K562 (cell line): ENCODE results near the gene MPPED2. TPM values are rescaled to one million over a fixed set of nuclear protein-coding genes. Genes with fewer than 3 reads are reported as not detected.

ENCODE experiments used
- ATAC-seq: fragments of 200-7000 bp; cut with Tn5 transposase; 3 replicates; pipeline ENCODE4 v1.9.1; 2020; ENCODE audit warnings: moderate library complexity
- BruUV-seq: library from RNA; stranded (reverse); fragments of 400-500 nt; replicated peaks from 2 replicates; lab custom pipeline; 2021; lab: Mats Ljungman, UMichigan
- CTCF ChIA-PET: fragments of 300-600 bp; formaldehyde crosslinking; extraction: SDS; loops from one replicate; lab custom pipeline; 2021; ENCODE audit warnings: low intra/inter-chr PET ratio; lab: Yijun Ruan, JAX
- POLR2A ChIA-PET: fragments of 300-600, 350-650 bp; sonication (Branson Sonifier 250); formaldehyde crosslinking; extraction: SDS; loops from one replicate; lab custom pipeline; 2021; ENCODE audit warnings: antibody characterized with exemption, inconsistent platforms; lab: Yijun Ruan, JAX
- DNase-seq, 4 experiments: peaks; one replicate each; pipeline versions ENCODE4 v3.0.0 to v3.0.0-alpha.2; 2011 to 2018; ENCODE audit warnings: low spot score in 3 of 4, mixed read lengths in 3 of 4; ENCODE audit errors: extremely low read depth in 1 of 4
- FAIRE-seq: peaks from 2 replicates; lab custom pipeline; 2011; peaks lifted over from hg19 to GRCh38; lab: Jason Lieb, UNC
- H2AFZ ChIP-seq: 2 replicates; pipeline ENCODE4 v1.6.0; 2011; ENCODE audit warnings: low read depth, low read length, control low read depth, inconsistent platforms
- H3K27ac ChIP-seq: fragments of 200-600 bp; 3 replicates; pipeline ENCODE4 v1.8.0; 2011; ENCODE audit warnings: low read depth, mild to moderate bottlenecking, control low read depth, inconsistent platforms, low read length, moderate library complexity, mixed read lengths; ENCODE audit errors: extremely low read depth
- H3K27me3 ChIP-seq, 2 experiments: fragments of 300-600 bp in 1 of 2; 2 replicates in 1 of 2; 3 replicates in 1 of 2; pipeline versions ENCODE4 v1.6.0 to v1.8.0; 2011; ENCODE audit warnings: inconsistent platforms in 2 of 2, low read length in 2 of 2, mild to moderate bottlenecking in 1 of 2, mixed read lengths in 1 of 2, moderate library complexity in 1 of 2; ENCODE audit not compliant: control insufficient read depth in 2 of 2, insufficient read depth in 2 of 2
- H3K36me3 ChIP-seq: fragments of 300-600 bp; 3 replicates; pipeline ENCODE4 v1.8.0; 2011; ENCODE audit warnings: mild to moderate bottlenecking, low read length, inconsistent platforms; ENCODE audit not compliant: control insufficient read depth, insufficient read depth
- H3K4me1 ChIP-seq, 2 experiments: fragments of 200-600 bp in 1 of 2; replicated peaks in 1 of 2; 2 replicates in 1 of 2; 3 replicates in 1 of 2; pipeline versions ENCODE4 v1.5.1 to v1.8.0; 2011; ENCODE audit warnings: inconsistent platforms in 2 of 2, low read length in 2 of 2, mild to moderate bottlenecking in 1 of 2, mixed read lengths in 1 of 2, moderate library complexity in 1 of 2; ENCODE audit not compliant: control insufficient read depth in 2 of 2, insufficient read depth in 2 of 2
- H3K4me2 ChIP-seq: 2 replicates; pipeline ENCODE4 v1.6.1; 2011; ENCODE audit warnings: low read length, control low read depth, inconsistent platforms, mixed read lengths; ENCODE audit not compliant: insufficient read depth
- H3K4me3 ChIP-seq: fragments of 200-600 bp; sonication (generic), shearing (Covaris generic); 2 replicates; pipeline ENCODE4 v1.5.1; 2016; ENCODE audit warnings: control low read depth, inconsistent platforms
- H3K79me2 ChIP-seq: fragments of 200-600 bp; 3 replicates; pipeline ENCODE4 v1.8.0; 2011; ENCODE audit warnings: low read length, inconsistent platforms; ENCODE audit not compliant: control insufficient read depth, insufficient read depth
- H3K9ac ChIP-seq, 2 experiments: 2 replicates each; pipeline versions ENCODE4 v1.6.0 to v1.6.1; 2011; ENCODE audit warnings: low read depth in 2 of 2, low read length in 2 of 2, control low read depth in 1 of 2, inconsistent platforms in 1 of 2, mild to moderate bottlenecking in 1 of 2, mixed read lengths in 1 of 2; ENCODE audit not compliant: insufficient read depth in 1 of 2
- H3K9me1 ChIP-seq: one replicate; pipeline ENCODE4 v1.6.0; 2011; ENCODE audit warnings: inconsistent platforms, mild to moderate bottlenecking, low read length, moderate library complexity; ENCODE audit not compliant: control insufficient read depth, insufficient read depth
- H3K9me3 ChIP-seq: replicated peaks from 2 replicates; pipeline ENCODE4 v1.5.1; 2011; ENCODE audit warnings: low read depth, low read length, inconsistent platforms; ENCODE audit not compliant: control insufficient read depth, insufficient read depth
- H4K20me1 ChIP-seq: replicated peaks from 2 replicates; pipeline ENCODE4 v1.6.1; 2011; ENCODE audit warnings: low read length, inconsistent platforms, mixed read lengths; ENCODE audit not compliant: control insufficient read depth, insufficient read depth
- ETV6 ChIP-seq, 3 experiments: fragments of 150-350 bp in 1 of 3; sonication (generic) in 1 of 3; formaldehyde crosslinking in 1 of 3; IDR thresholded peaks; 2 replicates each; pipeline versions ENCODE4 v1.6.1 to v1.8.0; 2014 to 2022; ENCODE audit warnings: borderline replicate concordance in 2 of 3, low read depth in 2 of 3, antibody characterized with exemption in 1 of 3, low read length in 1 of 3, mild to moderate bottlenecking in 1 of 3, missing genetic modification reagents in 1 of 3
- GATA2 ChIP-seq: sonication (generic); formaldehyde crosslinking; IDR thresholded peaks from 2 replicates; pipeline ENCODE4 v1.4.0; 2020; ENCODE audit warnings: mild to moderate bottlenecking, missing genetic modification reagents
- HDGF ChIP-seq: fragments of 450-650 bp; IDR thresholded peaks from 2 replicates; pipeline ENCODE4 v1.6.1; 2016
- HIVEP1 ChIP-seq: fragments of 250-450 bp; sonication (Bioruptor Pico); IDR thresholded peaks from 2 replicates; pipeline ENCODE4 v1.4.0; 2020; ENCODE audit warnings: mild to moderate bottlenecking
- IFI16 ChIP-seq: fragments of 250-450 bp; sonication (Bioruptor Pico); IDR thresholded peaks from 2 replicates; pipeline ENCODE4 v2.1.2; 2022; ENCODE audit warnings: mild to moderate bottlenecking, inconsistent platforms
- KLF6 ChIP-seq: fragments of 250-450 bp; sonication (Bioruptor Pico); IDR thresholded peaks from 2 replicates; pipeline ENCODE4 v1.4.0; 2020; ENCODE audit warnings: mild to moderate bottlenecking, moderate library complexity, borderline replicate concordance
- MLX ChIP-seq, 2 experiments: fragments of 450-650 bp in 1 of 2; sonication (generic) in 1 of 2; formaldehyde crosslinking; conservative IDR thresholded peaks; 2 replicates each; pipeline versions ENCODE4 v1.4.0 to v1.8.1; 2020 to 2022; ENCODE audit warnings: mild to moderate bottlenecking in 1 of 2, missing genetic modification reagents in 1 of 2
- NELFE ChIP-seq: IDR thresholded peaks from 2 replicates; pipeline ENCODE4 v1.6.1; 2011; ENCODE audit warnings: mild to moderate bottlenecking; ENCODE audit not compliant: insufficient read depth, insufficient read length
- NEUROD1 ChIP-seq: fragments of 150-350 bp; IDR thresholded peaks from 2 replicates; pipeline ENCODE4 v1.6.1; 2014; ENCODE audit warnings: borderline replicate concordance, low read length, low read depth; ENCODE audit not compliant: partially characterized antibody
- SPI1 ChIP-seq: IDR thresholded peaks from 2 replicates; pipeline ENCODE4 v1.6.1; 2011; ENCODE audit warnings: low read depth, low read length, control low read depth, borderline replicate concordance
- TCF7 ChIP-seq: sonication (generic); IDR thresholded peaks from 2 replicates; pipeline ENCODE4 v1.6.1; 2016; ENCODE audit warnings: antibody characterized with exemption, borderline replicate concordance
- ZNF197 ChIP-seq: fragments of 200-800 bp; sonication (Bioruptor generic); IDR thresholded peaks from 2 replicates; pipeline ENCODE4 v1.6.1; 2016; ENCODE audit warnings: low read depth, missing genetic modification characterization, missing compliant biosample characterization
- WGBS: fragments of 100-300 bp; shearing (Covaris generic); methylation state at CpG from one replicate; pipeline ENCODE4 v1.1.6; 2016; ENCODE audit warnings: low coverage, mixed read lengths; ENCODE audit not compliant: insufficient coverage; ENCODE audit errors: missing lambda C conversion rate; 5-methylcytosine and 5-hydroxymethylcytosine counted together
- in situ Hi-C: fragments of 300-500 bp; cut with MboI; formaldehyde crosslinking; loops from 4 replicates; pipeline ENCODE4 v1.15.0; 2018; ENCODE audit warnings: inconsistent platforms, mixed read lengths
- intact Hi-C: fragments of 100-400 bp; cut with micrococcal nuclease; formaldehyde crosslinking; loops from 2 replicates; pipeline ENCODE4 v1.14.2; 2022
- polyA plus RNA-seq, 8 experiments: library from polyadenylated mRNA; depleted of rRNA in 4 of 8; stranded (reverse) in 5 of 8; unstranded in 3 of 8; fragments of >200 nt; fragmentation: Nextera tagmentation in 2 of 8; fragmentation: Illumina TruSeq in 1 of 8; extraction: Ambion mirVana in 2 of 8; extraction: Trizol in 1 of 8; gene quantifications; 2 replicates each; pipeline versions ENCODE4 v1.2.1 to v1.2.3, GENCODE V29; 2011 to 2014; ENCODE audit warnings: inconsistent platforms in 1 of 8, missing spikeins in 1 of 8
- total RNA-seq, 7 experiments: library from RNA; depleted of rRNA in 6 of 7; stranded (reverse); fragments of >200 nt in 6 of 7; fragmentation: Illumina TruSeq in 2 of 7; extraction: Trizol in 2 of 7; gene quantifications; 2 replicates each; pipeline versions ENCODE4 v1.2.1 to v1.2.3, GENCODE V29; 2011 to 2021; ENCODE audit warnings: low replicate concordance in 1 of 7

The MPPED2 gene
- total and polyA plus RNA-seq, 9 of the 15 experiments (the other 6 are each of a cell fraction or from before 2014, with no cell fraction given), result not detected

- no peaks in the 10 kb centered on the region for H3K4me1 ChIP-seq
- ATAC-seq, result no peak
- BruUV-seq, result no TSS peak
Observed at GRCh38 chr11:30412509-30412908, 173.6 kb downstream of the MPPED2 start.

DNA sequence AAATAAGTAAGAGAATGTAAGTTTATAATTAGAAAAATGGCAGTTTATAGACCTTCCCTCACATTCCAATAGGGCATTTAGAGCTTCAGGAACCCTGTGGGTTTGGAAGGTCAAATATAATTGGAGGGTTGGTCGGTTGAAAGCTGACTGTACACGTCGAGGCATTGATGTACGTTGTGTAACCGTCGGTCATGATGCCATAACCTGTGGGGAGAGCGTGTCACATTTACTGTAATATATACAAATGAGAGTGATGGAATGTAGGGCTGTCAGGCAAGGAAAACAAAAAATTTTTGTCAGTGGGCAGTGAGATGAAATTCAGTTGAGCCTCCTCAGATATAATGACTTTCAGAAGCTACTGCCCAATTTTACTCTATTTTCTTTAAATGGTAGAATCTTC lies 174.8 kb downstream of the MPPED2 start:
- intact Hi-C loops, result no loop called here
- no peak overlapping the region for H3K27ac ChIP-seq
- H3K4me1 ChIP-seq, result no peaks in the 10 kb centered on the region
- H2AFZ ChIP-seq, result no peak overlapping the region
- WGBS, result 2% methylated on average over 7 of the region's 7 CpGs
- in situ Hi-C loops, result no loop called here
- ATAC-seq, result no peak
- POLR2A ChIA-PET, result no interaction called here
- CTCF ChIA-PET, result no interaction called here
- H3K9me1 ChIP-seq, result no peaks in the 10 kb centered on the region
- H3K9me3 ChIP-seq, result no peaks in the 10 kb centered on the region
- no peak overlapping the region for H3K4me3 ChIP-seq
- H3K9ac ChIP-seq, result no peak overlapping the region
- no peaks in the 10 kb centered on the region; a peak in 1 of 5 replicates for H3K27me3 ChIP-seq
- BruUV-seq, result no TSS peak
- H3K36me3 ChIP-seq, result no peaks in the 10 kb centered on the region
- TF ChIP-seq GATA2 (no peak), KLF6 (no peak), NEUROD1 (no peak), HIVEP1 (CRISPR knock-in tag) (no peak)
- TF ChIP-seq, all 486 proteins: peak for 0
- no peak for DNase-seq
- Histone ChIP-seq H3K4me2 (no peak overlapping the region), H3K79me2 (no peaks in the 10 kb centered on the region), H4K20me1 (no peaks in the 10 kb centered on the region)
- FAIRE-seq, result no peak

More at GRCh38 chr11:30412509-30412908, 173.6 kb downstream of the MPPED2 start:
- Histone ChIP-seq H2AFZ (no peak overlapping the region), H3K79me2 (no peaks in the 10 kb centered on the region), H3K36me3 (no peaks in the 10 kb centered on the region), H4K20me1 (no peaks in the 10 kb centered on the region), H3K9ac (no peak overlapping the region), H3K4me3 (no peak overlapping the region), H3K9me3 (no peaks in the 10 kb centered on the region), H3K27me3 (no peaks in the 10 kb centered on the region; a peak in 1 of 5 replicates), H3K9me1 (no peaks in the 10 kb centered on the region), H3K27ac (no peak overlapping the region), H3K4me2 (no peak overlapping the region)
- intact Hi-C loops, result no loop called here
- in situ Hi-C loops, result no loop called here
- ChIA-PET POLR2A (no interaction called here), CTCF (no interaction called here)
- WGBS, result 0% methylated on average over 2 of the region's 2 CpGs
- TF ChIP-seq NELFE (no peak), ETV6 (IDR thresholded peaks at IDR 0.05; ENCODE audit: borderline replicate concordance in 1 of 2, low read depth in 2 of 2, low read length in 1 of 2) (no peak), ETV6 (CRISPR knock-in tag; IDR thresholded peaks at IDR 0.05; ENCODE audit: borderline replicate concordance) (no peak), HDGF (no peak), ZNF197 (no peak), IFI16 (CRISPR knock-in tag) (no peak), TCF7 (no peak), MLX (CRISPR knock-in tag; conservative IDR thresholded peaks at IDR 0.05) (no peak), SPI1 (no peak)
- FAIRE-seq, result no peak
- DNase-seq, result no peak
